B cell (primary cell): Measurements from ENCODE around the gene KCNIP1.

Experiments
- CTCF ChIP-seq: fragments of 200-600 bp; IDR thresholded peaks from one replicate; pipeline ENCODE4 v1.8.0; 2022; ENCODE audit warnings: antibody characterized with exemption, mild to moderate bottlenecking
- EZH2 ChIP-seq: IDR thresholded peaks from 2 replicates; pipeline ENCODE4 v1.6.1; 2012; ENCODE audit warnings: borderline replicate concordance, low read depth, mild to moderate bottlenecking, moderate library complexity, low read length; ENCODE audit not compliant: insufficient read depth, poor library complexity, severe bottlenecking

DNA sequence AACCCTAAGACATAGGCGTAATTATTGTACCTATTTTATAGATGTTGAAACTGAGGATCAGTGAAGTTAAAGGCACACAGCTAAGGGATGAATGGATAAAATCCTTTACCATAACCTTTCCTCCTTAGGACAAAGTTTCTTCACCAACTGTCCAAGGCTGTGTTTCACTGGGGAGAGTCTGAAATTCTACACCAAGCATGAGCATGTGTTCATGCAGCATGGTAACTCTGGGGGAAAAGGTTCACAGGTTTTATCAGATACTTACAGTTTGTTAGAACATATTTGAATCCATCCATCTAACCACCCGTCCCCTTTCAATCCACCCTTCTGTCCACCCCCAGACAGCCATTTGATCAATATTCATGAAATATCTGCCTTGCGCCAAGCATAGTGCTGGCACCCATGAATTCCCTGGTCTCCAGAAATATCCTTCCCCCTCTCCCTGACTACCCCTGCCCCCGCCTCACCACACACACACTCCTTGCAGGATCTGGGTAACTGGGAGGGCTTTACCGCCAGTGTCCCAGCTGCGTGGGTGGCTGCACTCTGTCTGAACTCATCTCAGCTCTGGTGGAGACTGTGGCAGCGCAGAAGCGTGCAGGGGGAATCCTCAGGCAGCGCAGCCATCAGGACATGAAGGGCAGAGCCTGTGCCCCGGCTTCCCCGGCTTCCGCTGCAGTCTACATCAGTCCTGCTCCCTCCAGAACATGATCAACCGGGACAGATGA, 6.3 kb upstream of the KCNIP1 start:
- TF ChIP-seq CTCF (no peak), EZH2 (no peak)
